Superior temporal gyrus (tissue), 1 donor: ENCODE data around the gene CMTM1.
A peak's percentile ranks its signal among the peaks of the same experiment; 100 is the strongest.

Experiments
- DNase-seq: peaks from one replicate; pipeline ENCODE4 v3.0.0-alpha.2; 2016; ENCODE audit errors: extremely low spot score

Gene CMTM1

DNA sequence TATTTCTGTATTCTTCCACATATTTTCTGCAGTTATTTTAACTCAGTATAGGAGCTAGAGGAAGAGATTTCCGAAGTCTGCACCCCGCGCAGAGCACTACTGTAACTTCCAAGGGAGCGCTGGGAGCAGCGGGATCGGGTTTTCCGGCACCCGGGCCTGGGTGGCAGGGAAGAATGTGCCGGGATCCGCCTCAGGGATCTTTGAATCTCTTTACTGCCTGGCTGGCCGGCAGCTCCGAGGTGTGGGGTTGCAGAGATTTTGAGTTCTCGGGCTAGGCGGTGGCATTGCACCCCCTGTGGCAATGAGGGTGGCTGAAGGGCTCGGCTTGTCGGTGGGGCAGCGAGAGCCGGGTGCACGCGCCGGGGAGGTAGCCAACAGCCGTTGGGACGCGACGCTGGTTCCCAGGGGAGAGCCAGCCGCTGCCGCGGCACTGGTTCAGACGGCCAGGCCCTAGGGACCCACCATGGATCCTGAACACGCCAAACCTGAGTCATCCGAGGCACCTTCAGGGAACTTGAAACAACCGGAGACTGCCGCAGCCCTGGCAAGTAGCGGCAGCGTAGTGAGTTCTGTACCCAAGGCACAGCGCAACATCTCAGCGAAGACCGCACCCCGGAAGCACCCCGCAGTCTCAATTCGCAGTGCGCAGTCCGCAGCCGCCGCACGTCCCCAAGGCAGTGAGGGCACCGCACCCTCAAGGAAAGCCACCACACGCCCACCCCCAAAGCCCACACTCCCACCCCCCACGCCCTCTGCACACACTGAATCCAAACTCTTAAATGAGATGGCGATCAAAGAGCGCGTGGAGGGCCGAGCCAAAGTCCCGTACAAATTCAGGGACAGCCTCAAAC lies at the start of gene CMTM1:
TSS of gene CMTM1 (plus strand) at position 389 of the 851 bp plus-strand sequence. CDS start at position 464, 75 bp downstream.
- no peak for DNase-seq

DNA sequence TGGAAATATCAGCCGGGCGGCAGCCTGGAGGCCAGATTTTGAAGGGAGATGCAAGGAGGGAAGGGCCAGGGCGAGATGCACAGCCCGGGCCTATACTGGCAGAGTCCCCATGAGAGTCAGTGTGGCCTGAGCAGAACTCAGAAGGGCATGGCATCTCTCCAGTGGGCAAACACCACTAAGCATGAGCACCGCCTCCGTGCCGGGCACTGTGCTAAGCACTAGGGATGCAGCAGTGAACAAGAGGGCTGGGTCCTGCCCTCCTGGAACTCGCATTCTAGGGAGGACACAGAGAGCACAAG lies 49.8 kb upstream of the CMTM1 start:
- DNase-seq: no peak

GRCh38 chr16:66516808-66517585 lies 49.2 kb upstream of the CMTM1 start:
- DNase-seq: peak; percentile 95

DNA sequence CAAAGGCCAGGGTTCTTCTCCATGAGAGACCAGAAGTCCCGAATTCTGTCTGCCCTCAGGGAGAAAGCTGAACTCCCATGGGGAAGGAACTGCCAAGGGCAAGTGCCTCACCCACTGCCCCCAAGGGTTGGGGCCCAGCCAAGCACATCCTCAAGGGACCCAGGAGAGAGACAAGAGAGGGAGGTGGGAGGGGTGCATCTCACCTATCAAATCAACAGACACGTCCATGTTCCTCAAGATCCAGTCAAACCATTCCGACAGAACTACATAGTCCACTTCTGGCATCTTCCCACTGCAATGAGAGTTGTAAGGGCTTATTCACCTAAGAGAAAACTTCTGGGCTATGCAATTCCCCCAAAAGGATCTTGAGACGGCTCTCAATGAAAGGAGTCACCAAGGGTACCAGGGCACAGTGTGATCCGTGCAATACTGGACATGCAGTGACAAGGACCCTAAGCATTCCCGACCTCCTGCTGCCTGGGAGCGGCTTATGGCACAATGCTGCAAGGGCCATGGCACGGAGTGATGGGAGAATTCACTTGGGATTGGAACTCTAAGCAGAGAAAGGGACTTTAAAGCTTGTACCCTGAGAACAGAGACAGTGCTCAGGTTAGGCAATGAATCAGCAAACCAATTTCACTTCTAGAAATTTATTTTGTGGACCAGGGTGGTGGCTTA lies 48.5 kb upstream of the CMTM1 start:
- no peak for DNase-seq

- no peak for DNase-seq
Observed at GRCh38 chr16:66519482-66520373, 46.5 kb upstream of the CMTM1 start.

GRCh38 chr16:66520406-66521170 lies 45.7 kb upstream of the CMTM1 start:
- DNase-seq: no peak

- no peak for DNase-seq
Observed at GRCh38 chr16:66521252-66521713, 45.0 kb upstream of the CMTM1 start.

GRCh38 chr16:66521951-66522771 lies 44.1 kb upstream of the CMTM1 start:
- no peak for DNase-seq

GRCh38 chr16:66522816-66523590 lies 43.2 kb upstream of the CMTM1 start:
- DNase-seq: no peak

GRCh38 chr16:66523861-66524354 lies 42.3 kb upstream of the CMTM1 start:
- DNase-seq: no peak

GRCh38 chr16:66524601-66525164 lies 41.6 kb upstream of the CMTM1 start:
- no peak for DNase-seq

GRCh38 chr16:66525396-66526180 lies 40.7 kb upstream of the CMTM1 start:
- DNase-seq: no peak

DNA sequence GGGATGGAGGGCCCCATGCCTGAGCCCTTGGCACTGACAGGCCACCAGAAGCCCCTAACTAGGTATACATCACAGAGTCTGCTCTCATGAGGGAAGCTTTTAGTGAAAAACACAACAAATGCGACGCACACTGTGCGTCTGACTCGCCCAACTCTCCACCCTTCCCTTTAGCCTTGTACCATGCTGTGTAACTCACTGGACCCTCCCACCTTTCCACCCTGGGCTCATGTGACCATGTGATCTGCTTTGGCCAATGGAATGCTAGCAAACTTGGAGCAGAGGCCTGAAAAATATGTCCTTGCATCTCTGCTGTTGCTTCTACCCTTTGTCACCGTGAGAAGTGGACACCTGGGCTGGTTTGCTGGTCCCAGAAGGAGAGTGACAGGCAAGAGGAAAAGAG lies 37.9 kb upstream of the CMTM1 start:
- DNase-seq: no peak

DNA sequence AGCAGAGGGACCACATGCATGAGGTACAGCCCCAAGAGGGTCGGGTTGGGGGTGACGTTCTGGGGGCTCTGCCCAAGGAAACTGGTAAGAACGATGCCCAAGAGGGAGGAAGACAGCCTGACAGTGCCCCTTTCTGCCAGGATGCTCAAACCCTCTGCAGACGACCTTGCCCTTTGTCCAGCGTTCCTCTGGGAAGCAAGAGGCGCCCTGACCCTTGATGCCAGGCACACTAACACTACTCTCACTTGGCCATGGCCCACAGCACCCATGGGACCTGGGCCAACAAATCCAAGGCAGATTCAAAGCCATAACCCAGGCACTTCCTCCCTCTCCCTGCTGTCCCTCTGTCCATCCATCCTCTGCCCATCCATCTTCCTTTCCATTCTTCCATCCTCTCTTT lies 36.8 kb upstream of the CMTM1 start:
- no peak for DNase-seq

GRCh38 chr16:66534376-66534799 lies 31.9 kb upstream of the CMTM1 start:
- DNase-seq: no peak

DNA sequence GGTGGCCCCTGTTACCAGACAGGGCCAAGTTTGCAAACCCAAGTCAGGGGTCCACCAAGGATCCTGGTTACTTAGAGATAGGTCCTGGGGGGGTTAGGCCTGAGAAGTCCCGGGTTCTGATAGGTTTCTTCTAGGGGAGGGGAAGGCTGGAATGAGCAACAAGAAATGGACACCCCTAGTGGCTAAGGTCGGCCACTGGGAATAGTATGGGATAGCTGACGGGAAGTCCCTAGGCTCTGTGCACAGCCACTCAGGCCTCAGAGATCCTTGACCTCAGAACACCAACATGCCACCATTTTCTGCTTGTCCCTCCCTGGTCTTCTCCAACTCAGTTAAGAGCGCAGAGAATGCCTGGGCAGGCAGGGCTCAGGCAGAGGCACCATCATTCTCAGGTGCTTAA lies 29.7 kb upstream of the CMTM1 start:
- no peak for DNase-seq

GRCh38 chr16:66537236-66537635 lies 29.0 kb upstream of the CMTM1 start:
- no peak for DNase-seq

DNA sequence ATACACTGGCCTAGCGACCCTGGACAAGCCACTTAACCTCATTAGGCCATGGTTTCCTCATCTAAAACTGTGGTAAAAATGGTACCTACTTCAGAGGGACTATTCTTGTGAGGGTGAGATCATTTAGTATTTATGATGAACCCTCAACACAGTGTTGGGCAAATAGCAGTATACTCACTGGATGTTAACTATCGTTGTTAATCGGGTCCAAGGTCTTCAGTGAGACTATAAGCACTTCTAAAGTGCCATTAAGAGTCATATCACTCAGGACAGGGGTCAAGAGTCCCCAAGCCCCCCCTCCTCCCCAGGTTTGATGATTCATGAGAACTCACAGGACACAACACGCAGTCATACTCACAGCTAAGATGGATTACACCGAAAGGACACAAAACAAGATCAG lies 27.3 kb upstream of the CMTM1 start:
- DNase-seq: no peak
